GM18873 (cell line): ENCODE results near the gene ZNF37A.
"Not testable (repeated sequence)": the region's sequence is repeated elsewhere in the genome, so short reads cannot be mapped to it uniquely, and the experiment has no call there.

Source experiments
- ATAC-seq: cut with Tn5 transposase; IDR thresholded peaks from one replicate; pipeline ENCODE4 v1.9.1; 2021; ENCODE audit warnings: mild to moderate bottlenecking, moderate library complexity, moderate number of reproducible peaks; ENCODE audit not compliant: unreplicated experiment, low FRiP score

Gene ZNF37A

DNA sequence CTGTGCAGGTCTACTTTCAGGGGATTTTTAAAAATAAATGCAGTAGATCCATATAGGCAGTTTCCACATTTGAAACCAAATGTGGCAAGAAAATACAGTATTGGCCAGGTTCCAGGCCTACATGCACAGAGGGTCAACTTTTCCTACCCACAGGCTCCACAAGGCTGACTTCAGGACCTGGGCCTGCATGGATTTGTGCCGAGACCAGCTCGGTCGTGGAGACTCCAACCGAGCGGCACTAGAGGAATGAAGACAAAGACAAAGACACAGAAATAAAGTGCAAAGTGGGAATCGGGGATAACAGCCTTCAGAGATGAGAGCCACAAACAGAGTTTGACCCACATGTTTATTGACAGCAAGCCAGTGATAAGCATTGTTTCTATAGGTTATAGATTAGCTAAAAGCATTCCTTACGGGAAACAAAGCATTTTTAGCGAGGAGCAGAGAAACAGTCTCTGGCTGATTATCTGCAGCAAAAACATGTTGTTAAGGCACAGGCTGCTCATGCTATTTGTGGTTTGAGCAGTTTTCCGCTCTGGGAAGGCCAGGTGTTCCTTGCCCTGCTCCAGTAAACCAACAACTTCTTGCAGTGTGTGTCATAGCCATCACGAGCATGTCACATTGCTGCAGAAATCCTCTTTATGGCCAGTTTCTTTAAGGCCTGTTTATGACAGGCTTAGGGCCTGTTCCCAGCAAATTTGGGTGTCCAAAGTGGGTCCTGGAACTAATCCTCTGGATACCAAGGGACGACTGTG, 52.6 kb downstream of the ZNF37A start:
- no peak for ATAC-seq

DNA sequence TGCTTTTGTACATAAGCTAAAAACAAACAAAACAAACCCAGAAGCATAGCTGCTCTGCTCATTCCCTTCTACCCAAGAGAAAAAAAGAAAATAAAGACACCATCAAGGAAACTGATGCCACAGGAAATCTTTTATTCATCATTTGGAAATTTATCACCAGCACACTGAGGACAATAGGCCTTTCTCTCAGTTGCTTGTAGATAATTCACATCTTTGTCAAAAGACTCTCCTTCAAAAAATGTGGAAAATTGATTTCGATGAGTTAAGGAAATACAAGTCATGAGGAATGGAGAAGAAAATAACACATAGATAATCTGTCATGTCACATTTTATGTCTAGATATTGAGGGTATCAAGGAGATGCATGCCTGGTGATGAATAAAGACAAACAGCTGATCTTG, 53.5 kb downstream of the ZNF37A start:
- no peak for ATAC-seq

DNA sequence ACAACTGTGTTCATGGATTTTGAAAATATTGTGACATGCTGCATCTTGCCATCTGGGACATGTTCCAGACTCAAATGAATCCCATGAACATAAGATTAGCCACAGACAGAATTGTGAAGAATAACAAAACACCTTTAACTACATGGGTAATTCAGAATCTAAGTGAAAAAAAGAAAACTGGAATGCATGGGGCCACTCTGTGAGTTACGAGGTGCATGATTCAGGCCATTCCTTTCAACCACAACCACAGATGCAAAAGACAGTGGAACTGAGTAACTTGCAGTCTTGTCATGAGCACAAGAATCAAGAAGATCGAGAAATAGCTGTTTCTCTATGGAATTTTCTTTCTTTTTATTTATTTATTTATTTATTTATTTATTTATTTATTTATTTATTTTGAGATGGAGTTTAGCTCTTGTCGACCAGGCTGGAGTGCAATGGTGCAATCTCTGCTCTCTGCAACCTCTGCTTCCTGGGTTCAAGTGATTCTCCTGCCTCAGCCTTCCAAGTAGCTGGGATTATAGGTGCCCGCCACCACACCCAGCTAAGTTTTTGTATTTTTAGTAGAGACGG, 56.8 kb downstream of the ZNF37A start:
- not testable (repeated sequence) for ATAC-seq

DNA sequence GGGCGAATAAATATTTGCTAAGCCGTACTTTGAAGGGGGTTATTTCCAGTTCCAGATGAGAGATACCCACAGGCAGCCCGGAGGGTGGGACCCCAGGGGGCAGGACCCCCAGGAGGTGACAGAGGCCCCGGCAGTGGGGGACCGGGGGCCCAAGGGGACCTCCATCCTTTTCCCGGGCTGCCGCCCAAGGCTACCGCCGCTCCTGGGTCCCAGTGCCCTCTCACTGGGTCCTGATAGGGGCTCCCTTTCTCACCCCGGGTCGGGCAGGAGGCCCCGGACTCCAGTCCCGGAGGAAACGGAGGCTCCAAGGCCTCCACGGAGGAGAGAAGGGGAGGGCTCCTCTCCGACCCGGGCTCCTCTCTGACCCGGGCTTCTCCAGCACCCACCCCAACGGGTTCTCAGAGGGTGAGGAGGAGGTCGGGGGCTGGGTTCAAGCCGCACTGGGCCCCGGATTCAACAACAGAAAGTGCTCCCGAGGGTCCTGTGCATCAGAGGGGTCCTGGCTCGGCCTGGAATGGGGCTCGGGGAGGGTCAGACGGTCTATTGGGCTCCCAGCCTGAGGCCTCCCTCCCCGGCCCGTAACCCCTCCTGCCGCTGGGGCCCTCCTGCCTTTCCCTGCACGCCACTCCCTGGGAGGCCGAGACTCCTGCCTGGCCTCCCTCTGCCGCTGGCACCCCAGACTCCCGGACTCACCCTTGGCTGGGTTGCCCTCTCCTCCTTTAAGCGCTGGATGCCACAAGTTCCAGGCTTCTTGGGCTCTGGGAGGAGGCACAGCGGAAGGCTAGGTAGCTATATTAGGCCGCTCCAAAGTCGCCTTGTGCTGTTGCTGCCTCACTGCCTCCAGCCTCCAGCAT, 62.5 kb downstream of the ZNF37A start:
- ATAC-seq: no peak

DNA sequence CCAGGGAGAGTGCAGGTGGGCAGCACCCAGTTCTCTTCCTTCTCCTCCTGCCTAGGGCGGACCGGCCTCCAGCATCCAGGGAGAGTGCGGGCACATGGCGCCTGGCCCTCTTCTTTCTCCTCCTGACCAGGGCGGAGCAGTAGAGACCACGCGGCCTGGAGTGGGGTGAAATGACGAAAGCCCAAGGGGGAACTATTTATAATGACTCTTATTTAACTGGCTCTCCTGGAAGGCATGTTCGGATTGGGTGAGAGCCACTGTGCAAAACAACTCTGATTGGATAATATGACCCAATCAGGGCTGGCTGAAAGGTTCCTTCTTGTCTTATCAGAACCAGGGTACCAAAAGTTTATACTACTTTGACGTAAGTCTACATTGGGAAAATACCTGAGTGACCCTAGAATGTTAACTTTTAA, 63.1 kb downstream of the ZNF37A start:
- ATAC-seq: no peak

DNA sequence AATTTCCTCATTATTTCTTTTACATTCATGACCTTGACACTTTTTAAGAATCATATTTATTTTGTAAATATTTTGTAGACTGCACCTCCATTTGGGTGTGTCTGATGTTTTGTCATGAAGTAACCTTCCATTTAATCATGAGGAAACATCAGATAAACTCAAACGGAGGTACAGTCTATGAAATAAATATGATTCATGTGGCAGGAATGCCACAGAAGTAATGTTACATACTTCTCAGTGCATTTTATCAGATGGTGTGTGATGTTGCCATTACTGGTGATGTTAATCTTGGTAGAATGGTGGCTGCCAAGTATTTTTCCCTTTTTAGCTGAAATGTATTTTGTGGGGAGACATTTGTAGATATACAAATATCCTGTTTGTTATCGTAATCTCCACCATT, 64.9 kb downstream of the ZNF37A start:
- ATAC-seq: no peak

DNA sequence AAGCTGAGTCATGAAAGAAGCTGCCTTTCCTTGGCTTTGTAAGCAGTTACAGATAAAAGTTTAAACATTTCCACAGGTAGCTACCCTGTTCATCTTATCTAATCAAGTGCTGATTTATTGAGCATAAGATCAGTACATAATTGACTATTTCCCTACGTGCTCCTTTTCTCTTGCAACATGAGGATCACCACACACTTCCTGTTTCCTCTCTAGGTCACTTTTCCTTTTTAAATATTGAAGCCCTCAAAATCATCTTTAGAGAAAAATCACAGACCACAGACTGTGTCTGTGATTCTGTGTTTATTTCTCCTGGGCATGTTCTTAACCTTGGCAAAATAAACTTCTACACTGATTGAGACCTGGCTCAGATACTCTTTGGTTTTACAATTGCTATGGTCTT, 69.5 kb downstream of the ZNF37A start:
- ATAC-seq: no peak

DNA sequence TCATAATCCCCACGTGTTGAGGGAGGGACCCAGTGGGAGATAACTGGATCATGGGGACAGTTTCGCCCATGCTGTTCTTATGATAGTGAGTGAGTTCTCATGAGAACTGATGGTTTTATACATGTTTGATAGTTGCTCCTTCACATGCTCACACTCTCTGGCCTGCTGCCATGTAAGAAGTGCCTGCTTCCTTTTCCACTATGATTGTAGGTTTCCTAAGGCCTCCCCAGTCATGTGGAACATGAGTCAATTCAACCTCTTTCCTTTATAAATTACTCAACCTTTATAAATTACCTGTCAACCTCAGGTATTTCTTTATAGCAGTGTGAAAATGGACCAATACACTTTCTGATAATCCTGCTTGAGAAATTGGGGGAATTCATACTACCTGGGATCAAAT, 80.2 kb downstream of the ZNF37A start:
- ATAC-seq: no peak

DNA sequence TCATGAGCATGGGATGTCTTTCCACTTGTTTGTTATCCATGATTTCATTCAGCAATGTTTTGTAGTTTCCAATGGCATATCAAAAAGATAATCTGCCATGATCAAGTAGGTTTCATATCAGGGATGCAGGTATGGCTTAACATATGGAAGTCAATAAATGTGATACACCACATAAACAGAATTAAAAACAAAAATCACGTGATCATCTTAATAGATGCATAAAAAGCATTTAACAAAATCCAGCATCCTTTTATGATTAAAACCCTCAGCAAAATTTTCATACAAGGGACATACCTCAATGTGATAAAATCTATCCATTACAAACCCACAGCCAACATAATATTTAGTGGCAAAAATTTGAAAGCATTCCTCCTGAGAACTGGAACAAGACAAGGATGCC, 90.3 kb downstream of the ZNF37A start:
- ATAC-seq: no peak
